GM12875 (cell line): ENCODE results near the gene ZNF598.

ENCODE experiments used
- H3K4me3 ChIP-seq: one replicate; pipeline ENCODE4 v1.5.1; 2011; ENCODE audit warnings: low read depth, low read length, control low read depth
- CTCF ChIP-seq: IDR thresholded peaks from 2 replicates; pipeline ENCODE4 v1.5.1; 2011; ENCODE audit warnings: low read depth, mild to moderate bottlenecking, control low read depth, inconsistent platforms, low read length, moderate library complexity, borderline replicate concordance; ENCODE audit not compliant: insufficient read depth

ZNF598 gene

DNA sequence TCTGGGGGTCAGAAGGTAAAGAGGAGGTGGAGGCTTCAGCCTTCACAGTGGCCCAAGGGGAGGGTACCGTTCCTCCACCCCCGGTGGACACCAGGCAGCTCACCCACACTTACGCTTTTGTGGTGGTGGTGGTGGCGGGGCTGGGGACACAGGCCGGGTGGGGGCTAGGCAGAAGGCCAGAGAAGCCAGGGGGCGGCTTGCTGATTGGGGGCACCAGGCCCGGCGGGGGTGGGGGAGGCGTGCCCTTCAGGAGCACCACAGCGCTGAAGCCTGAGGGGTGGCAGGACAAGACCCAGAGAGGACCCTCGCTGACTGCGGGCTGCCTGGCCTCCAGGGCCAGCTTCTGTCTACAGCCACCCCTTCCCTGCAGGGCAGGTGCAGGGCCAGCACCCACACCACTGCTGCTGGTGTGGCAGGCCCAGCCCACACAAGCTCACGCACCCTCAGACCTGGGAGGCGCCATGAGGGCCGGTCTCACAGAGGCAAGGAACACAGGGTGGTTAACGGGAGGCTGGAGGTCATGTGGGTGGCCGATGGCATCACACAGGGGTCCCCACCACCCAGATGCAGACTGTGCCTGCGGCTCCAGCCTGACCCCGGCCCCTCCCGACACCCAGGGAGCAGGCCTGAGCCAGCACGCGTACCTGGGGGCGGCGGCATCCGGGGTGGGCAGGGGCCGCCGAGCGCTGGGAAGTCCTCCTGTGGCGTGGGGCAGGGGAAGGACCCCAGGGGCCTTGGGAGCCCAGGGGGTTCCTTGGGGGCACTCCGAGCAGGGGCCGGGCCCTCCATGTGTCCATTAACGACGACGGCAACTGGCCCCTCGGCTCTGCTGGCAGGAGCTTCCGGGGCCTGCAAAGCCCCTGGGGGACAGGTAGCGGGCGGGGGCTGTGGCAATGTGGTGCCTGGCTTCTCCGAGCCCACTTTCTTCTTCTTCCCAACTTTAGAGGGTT lies 10.5 kb downstream of the ZNF598 start:
- no peak for TF ChIP-seq CTCF
- H3K4me3 ChIP-seq = no peak overlapping the region

GRCh38 chr16:1998360-1998835 lies 11.2 kb downstream of the ZNF598 start:
- H3K4me3 ChIP-seq = no peak overlapping the region
- no peak for TF ChIP-seq CTCF

DNA sequence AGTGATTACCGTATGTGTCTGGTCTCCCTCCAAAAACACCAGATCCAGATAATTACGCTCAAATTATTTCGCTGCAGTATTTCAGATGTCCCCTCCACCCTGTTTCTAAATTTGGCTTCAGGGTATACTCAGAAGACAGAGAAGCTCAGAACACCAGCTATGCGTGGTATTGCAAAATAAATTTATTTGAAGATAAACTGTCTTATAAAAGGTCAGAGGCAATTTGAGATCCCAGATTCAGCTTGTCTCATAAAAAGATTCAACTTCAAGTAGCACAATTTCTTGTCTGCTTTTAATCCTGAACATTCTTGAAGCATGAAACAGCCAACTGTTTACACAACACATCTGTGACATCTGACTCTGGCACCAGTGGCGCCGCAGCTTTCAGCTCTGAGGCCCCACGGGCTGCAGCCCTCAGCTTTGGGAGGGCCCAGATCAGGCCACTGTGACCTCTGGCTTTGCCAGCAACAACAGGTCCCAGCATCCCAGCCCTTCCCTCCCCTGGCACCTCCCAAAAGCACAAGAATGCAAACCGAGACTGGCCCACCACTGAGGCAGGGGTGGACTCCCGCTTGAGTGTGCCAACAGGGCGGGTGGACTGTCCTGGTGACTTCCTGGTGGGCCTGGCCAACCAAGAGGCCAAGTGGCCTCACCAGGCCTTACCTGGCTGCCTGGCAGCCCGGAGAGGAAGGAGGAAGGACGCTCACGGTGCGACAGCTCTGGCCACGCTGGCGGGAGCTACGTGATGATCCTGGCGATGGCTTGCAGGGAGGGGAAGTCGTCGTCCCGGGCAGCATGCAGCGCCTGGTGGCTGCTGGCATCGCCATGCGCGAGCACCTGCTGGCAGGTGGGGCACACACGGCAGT lies 11.9 kb downstream of the ZNF598 start:
- TF ChIP-seq CTCF = no peak
- no peak overlapping the region for H3K4me3 ChIP-seq

- no peak overlapping the region for H3K4me3 ChIP-seq
- TF ChIP-seq CTCF = no peak
Observed at GRCh38 chr16:1993731-1994131, 15.9 kb downstream of the ZNF598 start.

GRCh38 chr16:1992704-1993317 lies 16.8 kb downstream of the ZNF598 start:
- TF ChIP-seq CTCF = no peak
- H3K4me3 ChIP-seq = no peak overlapping the region

- H3K4me3 ChIP-seq = peak overlapping the region; percentile 33
- TF ChIP-seq CTCF = no peak
Observed at GRCh38 chr16:1991948-1992703, 17.5 kb downstream of the ZNF598 start.
